Caco-2 (cell line): Measurements from ENCODE around the gene DRAP1. TPM values are rescaled to one million over a fixed set of nuclear protein-coding genes. Genes with fewer than 3 reads are reported as not detected.

Experiments
- BruUV-seq: library from RNA; stranded (reverse); fragments of 400-500 nt; replicated peaks from 2 replicates; lab custom pipeline; 2021; lab: Mats Ljungman, UMichigan
- CTCF ChIA-PET: fragments of 300-600 bp; sonication (Branson Sonifier 250); formaldehyde crosslinking; loops from one replicate; lab custom pipeline; 2022; ENCODE audit warnings: antibody characterized with exemption; lab: Charles Lee
- POLR2A ChIA-PET: fragments of 300-600 bp; sonication (Branson Sonifier 250); formaldehyde crosslinking; loops from one replicate; lab custom pipeline; 2022; ENCODE audit warnings: antibody characterized with exemption; lab: Charles Lee
- DNase-seq, 2 experiments: peaks; one replicate each; pipeline versions ENCODE4 v3.0.0 to v3.0.0-alpha.2; 2020 to 2022
- H3K27me3 ChIP-seq: replicated peaks from 2 replicates; pipeline ENCODE4 v1.6.0; 2011; ENCODE audit warnings: low read length; ENCODE audit not compliant: control insufficient read depth, insufficient read depth
- H3K36me3 ChIP-seq: 2 replicates; pipeline ENCODE4 v1.5.1; 2011; ENCODE audit warnings: low read length; ENCODE audit not compliant: control insufficient read depth, insufficient read depth
- H3K4me1 ChIP-seq: fragments of 250-450 bp; sonication (Bioruptor Pico); 2 replicates; pipeline ENCODE4 v1.5.1; 2020; ENCODE audit warnings: mild to moderate bottlenecking
- H3K4me3 ChIP-seq: 2 replicates; pipeline ENCODE4 v1.5.1; 2011; ENCODE audit warnings: low read depth, mild to moderate bottlenecking, control low read depth, low read length
- H3K9me3 ChIP-seq: fragments of 250-450 bp; sonication (Bioruptor Pico); 2 replicates; pipeline ENCODE4 v1.5.1; 2020; ENCODE audit warnings: mild to moderate bottlenecking, moderate library complexity
- H3K27ac Mint-ChIP-seq: one replicate; pipeline ENCODE4 v1.8.0; 2022; ENCODE audit warnings: mixed read lengths; ENCODE audit not compliant: unreplicated experiment
- H3K27me3 Mint-ChIP-seq: one replicate; pipeline ENCODE4 v1.8.0; 2022; ENCODE audit warnings: mixed read lengths; ENCODE audit not compliant: insufficient read depth, unreplicated experiment
- H3K36me3 Mint-ChIP-seq: one replicate; pipeline ENCODE4 v1.8.0; 2022; ENCODE audit warnings: mild to moderate bottlenecking, mixed read lengths; ENCODE audit not compliant: insufficient read depth, unreplicated experiment
- H3K4me1 Mint-ChIP-seq: one replicate; pipeline ENCODE4 v1.8.0; 2022; ENCODE audit warnings: low read depth, mixed read lengths; ENCODE audit not compliant: unreplicated experiment
- H3K4me3 Mint-ChIP-seq: one replicate; pipeline ENCODE4 v1.8.0; 2022; ENCODE audit warnings: mild to moderate bottlenecking, moderate library complexity, mixed read lengths; ENCODE audit not compliant: unreplicated experiment
- H3K9me3 Mint-ChIP-seq: one replicate; pipeline ENCODE4 v1.8.0; 2022; ENCODE audit warnings: mixed read lengths; ENCODE audit not compliant: unreplicated experiment
- CTCF ChIP-seq, 2 experiments: fragments of 200-600 bp in 1 of 2; IDR thresholded peaks; 1 replicate in 1 of 2; 2 replicates in 1 of 2; pipeline versions ENCODE4 v1.5.1 to v1.8.0; 2011 to 2022; ENCODE audit warnings: antibody characterized with exemption in 1 of 2, control low read depth in 1 of 2, inconsistent platforms in 1 of 2, low read depth in 1 of 2, low read length in 1 of 2, mild to moderate bottlenecking in 1 of 2, moderate library complexity in 1 of 2; ENCODE audit not compliant: insufficient read depth in 1 of 2, severe bottlenecking in 1 of 2, unreplicated experiment in 1 of 2
- intact Hi-C: fragments of 100-400 bp; cut with micrococcal nuclease; formaldehyde crosslinking; loops from one replicate; pipeline ENCODE4 v1.10.0; 2022; ENCODE audit not compliant: unreplicated experiment
- total RNA-seq: library from RNA; stranded (reverse); gene quantifications from 2 replicates; pipeline ENCODE4 v1.2.3, GENCODE V29; 2022

DRAP1 gene
- total RNA-seq, 1 experiment from 2014 or later: 91.0 TPM

- TF ChIP-seq CTCF (IDR thresholded peaks at IDR 0.05; ENCODE audit: insufficient read depth in 1 of 2, low read depth in 1 of 2, low read length in 1 of 2, severe bottlenecking in 1 of 2, unreplicated experiment in 1 of 2): no peak
- Mint-ChIP-seq H3K9me3 (no peaks in the 10 kb centered on the region), H3K27me3 (no peaks in the 10 kb centered on the region), H3K4me3 (no peak overlapping the region), H3K36me3 (no peaks in the 10 kb centered on the region), H3K27ac (no peak overlapping the region), H3K4me1 (peaks cover 6% of the 10 kb centered on the region)
- Histone ChIP-seq H3K4me3 (no peak overlapping the region), H3K27me3 (no peaks in the 10 kb centered on the region), H3K36me3 (no peaks in the 10 kb centered on the region; the same call in 1 of the 2 replicates), H3K9me3 (no peaks in the 10 kb centered on the region), H3K4me1 (peaks cover 13% of the 10 kb centered on the region)
- ChIA-PET POLR2A (no interaction called here), CTCF (interaction anchor here (1.3 to 2.6 kb wide), 3 partner anchors 22 to 76 kb away, joined by 4 to 45 read pairs (median 27); partner anchors contain the start of genes CCDC85B and FIBP)
- no TSS peak for BruUV-seq
- DNase-seq: no peak
- intact Hi-C loops: loop anchor here (5.0 kb wide), 1 partner anchor 74 kb away; no protein-coding TSS in a partner anchor
Measured at GRCh38 chr11:65912845-65913244, 6.4 kb upstream of the DRAP1 start.

GRCh38 chr11:65915101-65915820, 4.0 kb upstream of the DRAP1 start:
- Mint-ChIP-seq H3K27me3 (no peaks in the 10 kb centered on the region), H3K9me3 (no peaks in the 10 kb centered on the region), H3K4me1 (peaks cover 6% of the 10 kb centered on the region), H3K36me3 (peaks cover 8% of the 10 kb centered on the region), H3K27ac (no peak overlapping the region), H3K4me3 (no peak overlapping the region)
- Histone ChIP-seq H3K27me3 (no peaks in the 10 kb centered on the region), H3K36me3 (no peaks in the 10 kb centered on the region; the same call in 1 of the 2 replicates), H3K4me3 (no peak overlapping the region), H3K9me3 (no peaks in the 10 kb centered on the region), H3K4me1 (peaks cover 19% of the 10 kb centered on the region)
- CTCF ChIA-PET: interaction anchor here (1.0 to 1.4 kb wide), 2 partner anchors 25 to 27 kb away, joined by 4 read pairs; partner anchors contain the start of genes CCDC85B and FIBP
- no peak for TF ChIP-seq CTCF (IDR thresholded peaks at IDR 0.05; ENCODE audit: insufficient read depth in 1 of 2, low read depth in 1 of 2, low read length in 1 of 2, severe bottlenecking in 1 of 2, unreplicated experiment in 1 of 2)
- BruUV-seq: no TSS peak
- POLR2A ChIA-PET: no interaction called here
- intact Hi-C loops: loop anchor here (5.0 kb wide), 1 partner anchor 47 kb away; the partner anchor contains the start of gene SART1
- no peak for DNase-seq

- Histone ChIP-seq H3K27me3 (no peaks in the 10 kb centered on the region), H3K9me3 (no peaks in the 10 kb centered on the region), H3K36me3 (no peaks in the 10 kb centered on the region; the same call in 1 of the 2 replicates), H3K4me3 (no peak overlapping the region), H3K4me1 (peaks cover 23% of the 10 kb centered on the region)
- H3K36me3 Mint-ChIP-seq: peaks cover 8% of the 10 kb centered on the region
- H3K27me3 Mint-ChIP-seq: no peaks in the 10 kb centered on the region
- H3K4me3 Mint-ChIP-seq: peak overlapping the region; percentile 68
- intact Hi-C loops: loop anchor here (5.0 kb wide), 1 partner anchor 46 kb away; the partner anchor contains the start of gene SART1
- ChIA-PET POLR2A (interaction anchor here (0.5 kb wide), 1 partner anchor 28 kb away, joined by 3 read pairs; the partner anchor contains the start of gene FIBP), CTCF (interaction anchor here (1.0 to 1.4 kb wide), 2 partner anchors 26 to 27 kb away, joined by 4 read pairs; partner anchors contain the start of genes CCDC85B and FIBP)
- BruUV-seq: no TSS peak
- no peaks in the 10 kb centered on the region for H3K9me3 Mint-ChIP-seq
- no peak overlapping the region for H3K27ac Mint-ChIP-seq
- H3K4me1 Mint-ChIP-seq: peaks cover 6% of the 10 kb centered on the region
- no peak for DNase-seq
- TF ChIP-seq CTCF (IDR thresholded peaks at IDR 0.05; ENCODE audit: insufficient read depth in 1 of 2, low read depth in 1 of 2, low read length in 1 of 2, severe bottlenecking in 1 of 2, unreplicated experiment in 1 of 2): no peak
Measured at GRCh38 chr11:65915821-65916251, 3.4 kb upstream of the DRAP1 start.
